Measurements from ENCODE around the gene ESD. TPM values are rescaled to one million over a fixed set of nuclear protein-coding genes. Genes with fewer than 3 reads are reported as not detected.

Gene ESD
- total and polyA plus RNA-seq, 10 of the 15 experiments (the other 5 are each of a cell fraction or from before 2014, with no cell fraction given): 105 to 387 (median 195) TPM

- peak; percentile 74 for ATAC-seq
- H3K4me1 ChIP-seq (ENCODE audit: control insufficient read depth, insufficient read depth, low read length): no peaks in the 10 kb centered on the region
- H3K27ac ChIP-seq (ENCODE audit: control insufficient read depth, insufficient read depth): no peak overlapping the region
- DNase-seq (ENCODE audit: low read depth, low spot score): no peak
- no peak overlapping the region for H3K9ac ChIP-seq (ENCODE audit: control insufficient read depth, insufficient read depth, low read length)
- ChIA-PET SMC1A (ENCODE audit: uncharacterized antibody, unreplicated experiment) (interaction anchor here (0.9 kb wide), 1 partner anchor 177 kb away, joined by 5 read pairs; no protein-coding TSS in a partner anchor), POLR2A (no interaction called here), CTCF (interaction anchor here (0.6 to 1.3 kb wide), 4 partner anchors 9 to 242 kb away, joined by 3 read pairs; no protein-coding TSS in a partner anchor), RAD21 (ENCODE audit: unreplicated experiment) (no interaction called here)
- no peaks in the 10 kb centered on the region for H3K27me3 ChIP-seq (replicated peaks in 1 of 2; ENCODE audit: control insufficient read depth in 2 of 2, insufficient read depth in 2 of 2, low read length in 1 of 2)
- no peaks in the 10 kb centered on the region for H3K79me2 ChIP-seq (ENCODE audit: control insufficient read depth, insufficient read depth, low read length)
- TF ChIP-seq EGR1 (IDR thresholded peaks at IDR 0.05; ENCODE audit: borderline replicate concordance in 1 of 2, low read depth in 2 of 2, low read length in 2 of 2): peak in 1 of 2 experiments; percentile 42; a peak in 1 of 3 replicates
- TF ChIP-seq, protein P1, sequence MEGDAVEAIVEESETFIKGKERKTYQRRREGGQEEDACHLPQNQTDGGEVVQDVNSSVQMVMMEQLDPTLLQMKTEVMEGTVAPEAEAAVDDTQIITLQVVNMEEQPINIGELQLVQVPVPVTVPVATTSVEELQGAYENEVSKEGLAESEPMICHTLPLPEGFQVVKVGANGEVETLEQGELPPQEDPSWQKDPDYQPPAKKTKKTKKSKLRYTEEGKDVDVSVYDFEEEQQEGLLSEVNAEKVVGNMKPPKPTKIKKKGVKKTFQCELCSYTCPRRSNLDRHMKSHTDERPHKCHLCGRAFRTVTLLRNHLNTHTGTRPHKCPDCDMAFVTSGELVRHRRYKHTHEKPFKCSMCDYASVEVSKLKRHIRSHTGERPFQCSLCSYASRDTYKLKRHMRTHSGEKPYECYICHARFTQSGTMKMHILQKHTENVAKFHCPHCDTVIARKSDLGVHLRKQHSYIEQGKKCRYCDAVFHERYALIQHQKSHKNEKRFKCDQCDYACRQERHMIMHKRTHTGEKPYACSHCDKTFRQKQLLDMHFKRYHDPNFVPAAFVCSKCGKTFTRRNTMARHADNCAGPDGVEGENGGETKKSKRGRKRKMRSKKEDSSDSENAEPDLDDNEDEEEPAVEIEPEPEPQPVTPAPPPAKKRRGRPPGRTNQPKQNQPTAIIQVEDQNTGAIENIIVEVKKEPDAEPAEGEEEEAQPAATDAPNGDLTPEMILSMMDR (IDR thresholded peaks at IDR 0.05 in 2 of 3, conservative IDR thresholded peaks at IDR 0.05 in 1 of 3; ENCODE audit: control insufficient read depth in 2 of 3, extremely low read depth in 1 of 3, insufficient read depth in 1 of 3, low read depth in 3 of 3, low read length in 3 of 3): peak in 2 of 3 experiments; percentile 11 to 33; a peak in 3 of 6 replicates
- no peak for TF ChIP-seq ZNF274 (IDR thresholded peaks at IDR 0.05; ENCODE audit: insufficient read depth, insufficient read length)
- no peak for TF ChIP-seq RAD51 (IDR thresholded peaks at IDR 0.05)
- H4K20me1 ChIP-seq (ENCODE audit: control insufficient read depth, insufficient read depth): no peaks in the 10 kb centered on the region
- no peak overlapping the region for H3K4me2 ChIP-seq (ENCODE audit: control insufficient read depth, insufficient read depth)
- H3K36me3 ChIP-seq (ENCODE audit: control insufficient read depth in 2 of 2, insufficient read depth in 2 of 2, low read length in 1 of 2): peaks cover 9 to 38% of the 10 kb centered on the region in 2 experiments
- in situ Hi-C loops (cut with MboI): loop anchor here (5.0 kb wide), 2 partner anchors 176 to 236 kb away; partner anchors contain the start of gene LRCH1
- FAIRE-seq: no peak
- H2AFZ ChIP-seq (ENCODE audit: control insufficient read depth, low read depth, low read length): no peak overlapping the region
- no TSS peak for BruUV-seq (replicated peaks)
- no peak overlapping the region for H3K4me3 ChIP-seq
- intact Hi-C loops (cut with micrococcal nuclease; ENCODE audit: unreplicated experiment): no loop called here
- H3K9me3 ChIP-seq (replicated peaks; ENCODE audit: control insufficient read depth, insufficient read depth, low read length): no peaks in the 10 kb centered on the region; the same call in 2 of the 3 replicates
- 84% methylated on average over 7 of the region's 7 CpGs for WGBS (ENCODE audit: insufficient coverage, insufficient replicate concordance, low lambda C conversion rate, missing lambda C conversion rate)
Measured at GRCh38 chr13:46728777-46729176, 68.2 kb downstream of the ESD start.
